GM18505 (cell line): ENCODE measurements around the gene UHRF1.
"Not testable (repeated sequence)": the region's sequence is repeated elsewhere in the genome, so short reads cannot be mapped to it uniquely, and the experiment has no call there.

Experiments used
- ATAC-seq: cut with Tn5 transposase; IDR thresholded peaks from one replicate; pipeline ENCODE4 v1.9.1; 2021; ENCODE audit not compliant: unreplicated experiment
- POLR2A ChIP-seq: IDR thresholded peaks from 4 replicates; pipeline ENCODE4 v1.6.1; 2011; ENCODE audit warnings: borderline replicate concordance; ENCODE audit not compliant: insufficient read depth, insufficient read length; ENCODE audit errors: extremely low read depth

UHRF1 gene

GRCh38 chr19:4933528-4933927 is 24.2 kb downstream of the UHRF1 start:
- no peak for ATAC-seq
- TF ChIP-seq POLR2A, result no peak

- no peak for ATAC-seq
- no peak for TF ChIP-seq POLR2A
These were observed 26.1 kb downstream of the UHRF1 start for GRCh38 chr19:4935444-4935843.

GRCh38 chr19:4937060-4937459 is 27.8 kb downstream of the UHRF1 start:
- no peak for TF ChIP-seq POLR2A
- no peak for ATAC-seq

GRCh38 chr19:4938461-4938860 is 29.2 kb downstream of the UHRF1 start:
- ATAC-seq, result not testable (repeated sequence)

- no peak for ATAC-seq
- no peak for TF ChIP-seq POLR2A
These were observed 30.2 kb downstream of the UHRF1 start for GRCh38 chr19:4939466-4939865.

- not testable (repeated sequence) for ATAC-seq
These were observed 32.4 kb downstream of the UHRF1 start for GRCh38 chr19:4941638-4942169.

- ATAC-seq, result not testable (repeated sequence)
These were observed 41.3 kb downstream of the UHRF1 start for GRCh38 chr19:4950650-4951049.

GRCh38 chr19:4951656-4952055 is 42.4 kb downstream of the UHRF1 start:
- no peak for ATAC-seq
- no peak for TF ChIP-seq POLR2A

GRCh38 chr19:4952945-4953344 is 43.6 kb downstream of the UHRF1 start:
- TF ChIP-seq POLR2A, result no peak
- no peak for ATAC-seq

GRCh38 chr19:4954320-4955149 is 45.2 kb downstream of the UHRF1 start:
- ATAC-seq, result not testable (repeated sequence)

GRCh38 chr19:4955274-4955673 is 46.0 kb downstream of the UHRF1 start:
- no peak for TF ChIP-seq POLR2A
- no peak for ATAC-seq

GRCh38 chr19:4957981-4958380 is 48.7 kb downstream of the UHRF1 start:
- no peak for TF ChIP-seq POLR2A
- no peak for ATAC-seq

- no peak for TF ChIP-seq POLR2A
- no peak for ATAC-seq
These were observed 52.9 kb downstream of the UHRF1 start for GRCh38 chr19:4962085-4962619.

- ATAC-seq, result no peak
- TF ChIP-seq POLR2A, result no peak
These were observed 55.8 kb downstream of the UHRF1 start for GRCh38 chr19:4965061-4965460.

- TF ChIP-seq POLR2A, result no peak
- no peak for ATAC-seq
These were observed 57.3 kb downstream of the UHRF1 start for GRCh38 chr19:4966591-4966990.
